GM12801 (cell line): ENCODE results near the gene GIN1.

Source experiments
- TF ChIP-seq, protein P1 (sequence below): IDR thresholded peaks from one replicate; pipeline ENCODE4 v1.5.1; 2011; ENCODE audit warnings: control low read depth; ENCODE audit not compliant: insufficient read length; ENCODE audit errors: extremely low read depth

GIN1 gene

DNA sequence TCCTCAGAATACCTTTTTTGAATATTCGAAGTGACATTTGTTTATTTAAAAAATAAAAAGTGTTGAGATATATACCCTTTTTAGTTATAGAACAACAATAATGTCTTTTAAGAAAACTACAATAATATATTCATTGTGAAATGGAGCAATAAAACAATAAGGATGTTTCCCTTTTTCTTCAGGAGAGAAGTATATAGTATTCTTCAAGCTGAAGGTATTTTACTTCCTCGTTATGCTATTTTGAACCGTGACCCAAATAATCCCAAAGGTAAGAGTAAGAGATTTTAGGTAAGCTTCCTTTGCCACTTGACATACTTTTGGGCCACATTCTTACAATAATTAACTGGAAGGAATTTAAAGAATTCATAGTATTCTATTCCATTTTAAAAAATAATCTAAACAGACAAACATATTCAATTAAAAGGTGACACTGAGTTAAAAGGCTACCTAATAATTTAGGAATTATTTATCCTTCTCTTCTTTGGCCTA lies 18.3 kb upstream of the GIN1 start:
- TF ChIP-seq, protein P1, sequence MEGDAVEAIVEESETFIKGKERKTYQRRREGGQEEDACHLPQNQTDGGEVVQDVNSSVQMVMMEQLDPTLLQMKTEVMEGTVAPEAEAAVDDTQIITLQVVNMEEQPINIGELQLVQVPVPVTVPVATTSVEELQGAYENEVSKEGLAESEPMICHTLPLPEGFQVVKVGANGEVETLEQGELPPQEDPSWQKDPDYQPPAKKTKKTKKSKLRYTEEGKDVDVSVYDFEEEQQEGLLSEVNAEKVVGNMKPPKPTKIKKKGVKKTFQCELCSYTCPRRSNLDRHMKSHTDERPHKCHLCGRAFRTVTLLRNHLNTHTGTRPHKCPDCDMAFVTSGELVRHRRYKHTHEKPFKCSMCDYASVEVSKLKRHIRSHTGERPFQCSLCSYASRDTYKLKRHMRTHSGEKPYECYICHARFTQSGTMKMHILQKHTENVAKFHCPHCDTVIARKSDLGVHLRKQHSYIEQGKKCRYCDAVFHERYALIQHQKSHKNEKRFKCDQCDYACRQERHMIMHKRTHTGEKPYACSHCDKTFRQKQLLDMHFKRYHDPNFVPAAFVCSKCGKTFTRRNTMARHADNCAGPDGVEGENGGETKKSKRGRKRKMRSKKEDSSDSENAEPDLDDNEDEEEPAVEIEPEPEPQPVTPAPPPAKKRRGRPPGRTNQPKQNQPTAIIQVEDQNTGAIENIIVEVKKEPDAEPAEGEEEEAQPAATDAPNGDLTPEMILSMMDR, result no peak

GRCh38 chr5:103135461-103135860 lies 15.5 kb upstream of the GIN1 start:
- TF ChIP-seq, protein P1, result no peak

- TF ChIP-seq, protein P1, result no peak
These were observed 13.3 kb upstream of the GIN1 start for GRCh38 chr5:103133231-103133630.

DNA sequence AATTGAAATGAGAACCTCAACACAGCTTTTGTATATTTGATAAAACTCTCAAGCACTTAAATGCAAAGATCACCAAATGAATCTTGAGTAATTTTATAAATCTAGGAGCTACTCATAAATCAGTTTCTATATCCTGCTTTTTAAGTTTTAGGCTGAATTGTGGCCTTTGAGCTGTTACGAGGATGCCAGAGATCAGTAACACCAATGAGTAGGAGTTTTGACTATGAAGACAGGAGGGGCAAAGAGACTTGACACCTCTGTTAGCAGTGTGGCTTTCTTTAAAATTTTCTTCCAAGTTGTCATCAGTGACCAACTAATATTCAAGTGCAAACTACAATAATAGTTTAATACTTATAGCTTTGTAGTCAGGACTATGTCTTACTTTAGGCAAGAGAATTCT lies 12.7 kb upstream of the GIN1 start:
- TF ChIP-seq, protein P1, result no peak

DNA sequence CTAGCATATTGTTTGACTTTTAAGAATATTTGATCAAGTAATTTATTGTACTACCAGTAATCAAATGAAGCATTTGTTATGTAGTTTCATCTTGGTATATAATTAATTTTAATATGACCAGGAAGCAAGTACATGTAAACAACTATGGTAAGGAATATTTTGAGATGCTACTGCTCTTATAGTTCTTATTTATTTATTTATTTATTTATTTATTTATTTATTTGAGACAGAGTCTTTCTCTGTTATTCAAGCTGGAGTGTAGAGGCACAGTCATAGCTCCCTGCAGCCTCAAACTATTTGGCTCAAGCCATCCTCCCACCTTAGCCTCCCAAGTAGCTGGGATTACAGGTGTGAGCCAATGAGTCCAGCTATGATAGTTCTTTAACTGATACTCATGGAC lies 8.3 kb upstream of the GIN1 start:
- TF ChIP-seq, protein P1, result no peak

GRCh38 chr5:103127292-103127817 lies 7.4 kb upstream of the GIN1 start:
- TF ChIP-seq, protein P1, result no peak

- TF ChIP-seq, protein P1, result no peak
These were observed 6.6 kb upstream of the GIN1 start for GRCh38 chr5:103126557-103126956.
